NCI-H146 treated with DMSO at 0.1 percent for 48 hours (cell line): ENCODE measurements around the gene EGFR.

Source experiments
- DNase-seq: peaks from one replicate; lab custom pipeline; 2025; ENCODE audit not compliant: unreplicated experiment; lab: John Stamatoyannopoulos, UW

EGFR gene

GRCh38 chr7:55206235-55207029 is 187.6 kb downstream of the EGFR start:
- DNase-seq = no peak

- DNase-seq = no peak
These were observed 188.8 kb downstream of the EGFR start for GRCh38 chr7:55207436-55208125.

- DNase-seq = no peak
These were observed 190.5 kb downstream of the EGFR start for GRCh38 chr7:55209366-55209765.

GRCh38 chr7:55210176-55210575 is 191.4 kb downstream of the EGFR start:
- no peak for DNase-seq

GRCh38 chr7:55210716-55211115 is 191.9 kb downstream of the EGFR start:
- no peak for DNase-seq

- no peak for DNase-seq
These were observed 192.9 kb downstream of the EGFR start for GRCh38 chr7:55211726-55212125.

GRCh38 chr7:55212176-55212575 is 193.4 kb downstream of the EGFR start:
- no peak for DNase-seq

GRCh38 chr7:55212838-55213237 is 194.0 kb downstream of the EGFR start:
- no peak for DNase-seq

- DNase-seq = no peak
These were observed 195.9 kb downstream of the EGFR start for GRCh38 chr7:55214707-55215106.

- no peak for DNase-seq
These were observed 204.2 kb downstream of the EGFR start for GRCh38 chr7:55223023-55223422.

- DNase-seq = no peak
These were observed 205.3 kb downstream of the EGFR start for GRCh38 chr7:55224111-55224510.

- DNase-seq = no peak
These were observed 206.0 kb downstream of the EGFR start for GRCh38 chr7:55224810-55225209.

GRCh38 chr7:55230014-55230413 is 211.2 kb downstream of the EGFR start:
- DNase-seq = no peak

- no peak for DNase-seq
These were observed 213.0 kb downstream of the EGFR start for GRCh38 chr7:55231736-55232280.

GRCh38 chr7:55233001-55233400 is 214.2 kb downstream of the EGFR start:
- no peak for DNase-seq

GRCh38 chr7:55234408-55234807 is 215.6 kb downstream of the EGFR start:
- DNase-seq = no peak

GRCh38 chr7:55235115-55235514 is 216.3 kb downstream of the EGFR start:
- DNase-seq = no peak

- DNase-seq = no peak
These were observed 217.0 kb downstream of the EGFR start for GRCh38 chr7:55235801-55236200.

GRCh38 chr7:55236476-55236875 is 217.7 kb downstream of the EGFR start:
- DNase-seq = no peak

GRCh38 chr7:55237156-55237893 is 218.5 kb downstream of the EGFR start:
- DNase-seq = no peak

GRCh38 chr7:55239406-55239805 is 220.6 kb downstream of the EGFR start:
- DNase-seq = no peak
